ENCODE results near the gene TMBIM6. TPM values are rescaled to one million over a fixed set of nuclear protein-coding genes. Genes with fewer than 3 reads are reported as not detected.

The TMBIM6 gene
- total and polyA plus RNA-seq, 9 of the 15 experiments (the other 6 are each of a cell fraction or from before 2014, with no cell fraction given), result 147 to 1,288 (median 352) TPM

- TF ChIP-seq ZBTB26 (CRISPR knock-in tag; IDR thresholded peaks at IDR 0.05) (peak; percentile 92; the same call in 1 of the 2 replicates), ZNF282 (CRISPR knock-in tag; IDR thresholded peaks at IDR 0.05) (no peak), E2F1 (CRISPR knock-in tag; IDR thresholded peaks at IDR 0.05) (no peak), NCOA6 (IDR thresholded peaks at IDR 0.05) (peak; percentile 52; the same call in 1 of the 2 replicates), ZNF274 (IDR thresholded peaks at IDR 0.05; ENCODE audit: borderline replicate concordance, low read depth, low read length) (no peak), L3MBTL2 (IDR thresholded peaks at IDR 0.05) (peak; percentile 66), ZNF696 (CRISPR knock-in tag; conservative IDR thresholded peaks at IDR 0.05) (no peak), PBX2 (CRISPR knock-in tag; IDR thresholded peaks at IDR 0.05; ENCODE audit: low read depth) (0 out of 2 replicates have a peak, but pooled peaks have one; percentile 18), PBX2 (tag; conservative IDR thresholded peaks at IDR 0.05; ENCODE audit: low read depth) (peak; percentile 88), ELK1 (CRISPR knock-in tag; IDR thresholded peaks at IDR 0.05) (no peak), ATF6 (CRISPR knock-in tag; IDR thresholded peaks at IDR 0.05) (peak; percentile 96), TSC22D4 (tag; IDR thresholded peaks at IDR 0.05) (no peak), SMAD1 (IDR thresholded peaks at IDR 0.05; ENCODE audit: low read depth, low read length, partially characterized antibody) (peak; percentile 94)
Observed at GRCh38 chr12:49740930-49741881, at the start of gene TMBIM6 (continued).

Measured in K562 (cell line).